Stimulated activated CD4-positive, alpha-beta T cell treated with anti-CD3 and anti-CD28 coated beads, Interleukin-2, amount 100 ng/mL, for 48 hours (primary cell): ENCODE data around the gene POLE.

Experiments
- DNase-seq, 2 donors: peaks; one replicate each; pipeline ENCODE4 v3.0.0-alpha.2; 2020

Gene POLE

DNA sequence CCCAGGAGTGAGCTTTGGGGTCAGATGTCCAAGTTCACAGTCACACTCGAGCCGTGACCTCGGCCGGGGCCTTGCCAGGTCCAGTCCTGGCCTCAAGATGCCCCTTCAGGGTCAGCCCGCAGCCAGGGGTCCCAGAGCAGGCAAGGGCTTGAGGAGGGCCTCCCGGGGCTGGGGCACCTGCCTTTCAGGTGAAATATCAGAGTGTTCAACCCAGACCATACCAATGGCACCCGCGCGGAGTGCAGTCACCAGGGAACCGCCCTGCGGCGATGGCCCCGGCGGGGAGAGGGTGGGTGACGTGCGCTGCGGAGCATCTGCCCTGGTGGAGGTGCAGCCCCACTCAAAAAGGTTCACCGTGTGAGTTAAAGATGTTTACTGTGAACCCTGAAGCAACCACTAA is 93.6 kb downstream of the POLE start:
- no peak for DNase-seq

DNA sequence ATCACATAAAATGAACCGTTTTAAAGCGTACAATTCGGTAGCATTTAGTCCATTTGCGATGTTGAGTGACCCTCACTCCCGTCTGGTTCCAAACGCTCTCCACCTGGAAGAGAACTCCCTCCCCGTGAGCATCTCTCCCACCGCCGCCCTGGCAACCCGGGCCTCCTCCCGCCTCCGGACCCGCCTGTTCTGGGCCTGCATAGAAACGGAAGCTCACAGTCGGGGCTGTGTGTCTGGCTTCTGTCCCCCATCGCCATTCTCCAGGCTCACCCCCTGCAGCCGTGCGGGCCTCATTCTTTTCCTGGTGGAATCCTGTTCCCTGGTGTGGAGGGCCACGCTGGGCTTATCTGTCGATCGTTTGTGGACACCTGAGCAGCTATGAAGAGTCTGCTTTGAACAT is 94.1 kb downstream of the POLE start:
- no peak for DNase-seq

DNA sequence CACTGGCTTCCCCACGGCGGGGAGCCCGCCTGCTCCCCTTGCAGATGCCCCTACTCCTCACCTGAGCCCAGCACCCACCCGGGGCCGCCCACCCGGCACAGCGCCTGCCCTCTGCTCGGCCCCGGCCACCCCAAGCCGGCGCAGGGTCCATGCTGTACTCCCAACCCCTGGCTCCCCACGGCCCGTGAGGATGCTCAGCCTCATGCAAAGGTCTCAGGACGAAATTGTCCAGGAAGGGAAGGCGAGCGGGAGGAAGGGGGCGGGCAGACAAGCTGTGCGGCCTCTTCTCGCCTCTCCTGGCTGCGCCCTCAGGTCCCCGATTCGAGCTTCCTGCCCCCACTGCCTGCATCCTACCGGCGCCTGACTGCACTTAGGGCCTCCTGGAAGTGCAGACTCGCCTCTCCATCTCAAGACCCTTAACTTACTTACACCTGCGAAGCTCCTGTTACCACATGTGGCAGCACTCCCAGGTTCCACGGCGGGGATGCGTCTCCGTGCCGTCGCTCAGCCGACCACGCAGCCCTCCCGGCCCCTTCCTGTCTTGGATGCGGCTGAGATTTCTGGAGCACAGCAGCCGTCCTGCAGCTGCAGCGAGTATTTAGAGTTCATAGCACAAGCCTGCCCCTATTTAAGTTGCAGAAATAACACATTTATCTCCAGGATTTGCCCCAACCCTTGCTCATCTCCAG is 94.7 kb downstream of the POLE start:
- DNase-seq, result no peak

DNA sequence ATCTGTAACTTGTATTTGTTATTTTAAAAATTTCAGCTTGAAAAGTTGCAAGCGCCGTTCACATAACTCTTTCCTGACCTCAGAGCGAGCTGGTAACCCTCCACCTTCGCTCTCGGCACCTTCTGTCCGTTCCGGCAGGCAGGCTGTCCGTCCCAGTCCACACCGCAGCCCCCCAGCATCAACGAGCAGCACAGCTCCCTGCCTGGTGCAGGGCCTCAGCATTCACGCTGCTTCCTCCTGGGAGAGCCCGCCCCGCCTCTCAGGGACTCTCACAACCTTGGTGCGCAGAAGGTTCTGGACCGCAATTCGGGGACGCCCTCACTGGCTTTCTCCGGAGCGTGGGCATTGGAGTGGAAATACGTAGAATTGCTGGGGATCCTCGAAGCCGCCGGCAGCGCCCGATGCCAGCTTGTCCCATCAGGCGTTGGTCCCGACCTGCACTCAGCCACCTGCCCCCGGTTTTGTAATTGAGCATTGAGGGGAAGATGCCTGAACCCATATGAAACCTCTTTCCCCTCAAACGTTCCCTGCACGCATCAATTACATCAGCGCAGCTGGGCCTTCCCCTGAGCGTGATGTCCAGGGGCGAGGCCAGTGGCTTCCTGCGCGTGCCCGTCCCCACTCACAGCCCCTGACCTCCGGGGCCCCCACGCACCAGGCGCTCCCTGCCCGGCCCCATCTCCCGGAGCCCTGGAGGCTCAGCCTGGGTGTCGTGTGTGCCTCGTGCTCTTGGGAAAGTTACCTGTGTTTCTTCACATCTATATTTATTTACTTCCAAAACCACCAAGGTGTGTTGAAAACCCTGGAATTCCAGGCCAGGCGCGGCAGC is 95.8 kb downstream of the POLE start:
- no peak for DNase-seq

DNA sequence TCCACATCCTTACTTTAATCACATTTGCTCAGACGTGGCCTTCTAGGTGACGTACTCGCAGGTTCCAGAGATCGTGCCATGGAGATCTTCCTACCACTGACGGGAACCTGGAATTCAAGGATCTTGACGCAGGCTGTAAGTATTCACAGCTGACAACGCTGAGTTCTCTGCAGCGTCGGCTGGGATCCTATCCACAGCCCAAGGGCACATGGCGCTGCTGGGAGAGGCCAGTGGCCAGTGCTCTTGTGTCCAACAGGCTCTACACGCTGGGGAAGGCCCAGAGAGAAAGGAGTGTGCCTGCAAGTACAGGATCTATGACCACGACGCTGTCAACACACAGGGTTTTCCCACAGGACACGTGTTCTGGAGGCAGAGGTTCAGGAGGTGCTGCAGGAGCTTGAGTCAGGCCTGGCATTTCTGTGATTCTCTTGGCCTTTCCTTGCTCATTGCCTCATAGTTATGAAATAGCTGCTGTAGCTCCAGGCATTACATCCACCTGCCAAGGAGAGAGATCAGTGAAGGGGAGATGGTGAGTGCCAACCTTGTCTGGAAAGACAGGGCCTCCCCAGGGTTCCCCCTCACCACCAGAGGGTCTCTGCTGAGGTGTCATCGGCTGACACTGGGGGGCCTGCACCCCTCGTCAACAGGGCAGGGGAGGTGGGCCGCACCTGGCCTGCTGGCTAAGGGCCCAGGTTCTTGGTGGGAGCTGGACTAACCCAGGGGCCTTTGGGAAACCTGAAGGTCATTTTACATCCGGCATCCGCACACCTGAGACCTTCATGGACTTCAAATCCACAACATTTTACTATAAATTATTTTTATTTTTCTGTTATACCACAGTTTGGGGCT is 98.1 kb downstream of the POLE start:
- no peak for DNase-seq

DNA sequence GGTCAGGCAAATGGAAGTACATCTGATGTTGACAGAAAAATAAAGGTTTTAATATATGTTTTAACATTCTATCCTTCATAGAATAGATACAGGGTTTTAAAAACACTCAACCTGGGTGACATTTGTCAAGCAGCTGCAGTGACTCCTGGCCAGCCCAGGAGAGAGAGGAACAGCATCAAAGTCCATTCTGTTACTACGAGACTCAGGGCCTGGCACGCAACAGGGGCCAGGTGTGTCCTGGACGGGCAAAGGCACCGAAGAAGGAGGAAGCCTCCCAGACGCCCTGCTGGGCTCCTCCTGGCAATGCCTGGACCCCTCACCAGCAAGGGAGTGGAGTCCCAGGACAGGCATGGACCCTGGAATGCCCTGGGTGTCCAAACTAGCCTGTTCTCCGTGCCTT is 98.8 kb downstream of the POLE start:
- DNase-seq, result no peak

DNA sequence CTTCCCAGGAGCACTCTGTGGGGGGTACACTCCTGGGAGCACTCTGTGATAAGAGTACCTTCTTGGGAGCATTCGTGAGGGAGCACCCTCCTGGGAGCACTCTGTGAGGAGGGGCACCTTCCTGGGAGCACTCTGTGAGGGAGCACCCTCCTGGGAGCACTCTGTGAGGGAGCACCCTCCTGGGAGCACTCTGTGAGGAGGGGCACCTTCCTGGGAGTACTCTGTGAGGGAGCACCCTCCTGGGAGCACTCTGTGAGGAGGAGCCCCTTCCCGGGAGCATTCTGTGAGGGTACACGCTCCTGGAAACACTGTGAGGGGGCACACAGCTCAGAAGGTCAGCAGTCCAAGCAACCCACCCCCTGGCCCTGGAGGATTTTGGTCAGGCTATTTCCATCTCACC is 99.4 kb downstream of the POLE start:
- no peak for DNase-seq

DNA sequence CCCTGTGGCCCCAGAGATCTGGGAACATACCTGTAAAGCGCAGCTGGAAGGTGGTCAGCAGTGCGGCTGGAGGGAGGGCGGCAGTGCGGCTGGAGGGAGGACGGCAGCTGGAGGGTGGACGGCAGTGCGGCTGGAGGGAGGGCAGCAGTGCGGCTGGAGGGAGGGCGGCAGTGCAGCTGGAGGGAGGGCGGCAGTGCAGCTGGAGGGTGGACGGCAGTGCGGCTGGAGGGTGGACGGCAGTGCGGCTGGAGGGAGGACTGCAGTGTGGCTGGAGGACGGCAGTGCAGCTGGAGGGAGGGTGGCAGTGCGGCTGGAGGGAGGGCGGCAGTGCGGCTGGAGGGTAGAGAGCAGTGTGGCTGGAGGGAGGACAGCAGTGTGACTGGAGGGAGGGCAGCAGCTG is 100.2 kb downstream of the POLE start:
- DNase-seq, result no peak

DNA sequence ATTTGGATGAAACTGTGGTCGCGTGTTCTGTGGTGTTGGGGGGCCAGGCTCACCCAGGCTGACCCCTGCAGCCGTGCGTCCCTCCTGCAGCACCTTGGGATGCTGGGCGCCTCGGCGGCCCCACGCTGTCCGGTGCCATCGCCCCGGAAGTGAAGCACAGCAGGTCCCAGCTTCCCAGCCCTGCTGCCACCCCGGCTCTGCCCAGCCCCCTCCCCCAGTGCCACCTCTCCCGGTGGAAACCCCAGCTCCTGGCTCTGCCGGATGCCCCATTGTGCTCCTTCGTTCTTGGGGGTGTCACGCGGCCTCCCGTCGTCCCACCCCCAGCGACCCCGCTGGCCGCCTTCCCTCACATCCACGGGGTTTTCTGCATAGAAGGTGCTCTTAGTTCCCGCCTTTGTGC is 102.0 kb downstream of the POLE start:
- no peak for DNase-seq

DNA sequence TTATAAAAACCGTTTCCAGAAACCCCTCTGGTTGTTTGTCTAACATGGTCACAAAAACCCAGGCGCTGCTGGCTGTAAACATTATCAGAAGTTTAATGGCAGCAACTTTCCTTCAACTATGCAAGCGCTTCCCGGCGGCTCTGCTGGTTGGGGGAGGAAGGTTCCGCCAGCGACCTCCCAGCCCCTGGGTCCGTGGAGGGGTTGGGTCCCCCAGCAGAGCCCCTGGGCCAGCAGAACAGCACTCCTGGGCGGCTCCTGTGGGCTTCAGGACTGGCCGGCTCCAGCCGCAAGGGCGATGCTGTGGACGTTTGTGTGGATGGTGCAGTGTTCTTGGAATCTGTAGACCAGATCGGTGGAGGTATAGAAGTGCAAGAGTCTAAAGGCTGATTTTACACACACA is 102.7 kb downstream of the POLE start:
- DNase-seq, result no peak

DNA sequence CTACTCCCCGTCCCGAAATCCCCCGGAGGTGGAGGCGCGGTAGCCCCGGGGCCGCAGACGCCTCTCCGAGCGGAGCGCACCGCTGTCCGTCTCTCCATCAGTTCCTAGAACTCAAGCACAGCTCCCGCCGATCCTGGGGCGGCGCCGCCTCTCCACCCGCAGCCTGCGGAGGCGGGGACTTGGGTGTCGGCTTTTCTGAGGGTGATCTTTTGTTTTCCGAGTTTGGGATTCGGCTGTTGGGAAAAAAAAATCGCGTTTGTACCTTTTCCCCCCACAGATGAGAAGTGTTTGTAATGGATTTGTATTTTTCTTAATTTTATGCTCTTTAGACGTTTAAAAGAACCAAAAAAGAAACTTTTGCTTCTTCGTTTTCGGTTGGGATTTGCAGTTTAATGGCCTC is 103.4 kb downstream of the POLE start:
- no peak for DNase-seq

DNA sequence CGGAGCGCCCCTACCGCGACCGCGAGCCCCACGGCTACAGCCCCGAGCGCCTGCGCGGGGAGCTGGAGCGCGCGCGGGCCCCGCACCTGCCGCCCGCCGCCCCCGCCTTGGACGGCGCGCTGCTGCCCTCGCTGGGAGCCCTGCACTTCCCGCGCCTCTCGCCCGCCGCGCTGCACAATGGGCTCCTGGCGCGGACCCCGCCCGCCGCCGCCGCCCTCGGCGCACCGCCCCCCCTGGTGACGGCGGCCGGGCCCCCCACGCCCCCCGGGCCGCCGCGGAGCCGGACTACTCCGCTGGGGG is 103.8 kb downstream of the POLE start:
- DNase-seq, result no peak

DNA sequence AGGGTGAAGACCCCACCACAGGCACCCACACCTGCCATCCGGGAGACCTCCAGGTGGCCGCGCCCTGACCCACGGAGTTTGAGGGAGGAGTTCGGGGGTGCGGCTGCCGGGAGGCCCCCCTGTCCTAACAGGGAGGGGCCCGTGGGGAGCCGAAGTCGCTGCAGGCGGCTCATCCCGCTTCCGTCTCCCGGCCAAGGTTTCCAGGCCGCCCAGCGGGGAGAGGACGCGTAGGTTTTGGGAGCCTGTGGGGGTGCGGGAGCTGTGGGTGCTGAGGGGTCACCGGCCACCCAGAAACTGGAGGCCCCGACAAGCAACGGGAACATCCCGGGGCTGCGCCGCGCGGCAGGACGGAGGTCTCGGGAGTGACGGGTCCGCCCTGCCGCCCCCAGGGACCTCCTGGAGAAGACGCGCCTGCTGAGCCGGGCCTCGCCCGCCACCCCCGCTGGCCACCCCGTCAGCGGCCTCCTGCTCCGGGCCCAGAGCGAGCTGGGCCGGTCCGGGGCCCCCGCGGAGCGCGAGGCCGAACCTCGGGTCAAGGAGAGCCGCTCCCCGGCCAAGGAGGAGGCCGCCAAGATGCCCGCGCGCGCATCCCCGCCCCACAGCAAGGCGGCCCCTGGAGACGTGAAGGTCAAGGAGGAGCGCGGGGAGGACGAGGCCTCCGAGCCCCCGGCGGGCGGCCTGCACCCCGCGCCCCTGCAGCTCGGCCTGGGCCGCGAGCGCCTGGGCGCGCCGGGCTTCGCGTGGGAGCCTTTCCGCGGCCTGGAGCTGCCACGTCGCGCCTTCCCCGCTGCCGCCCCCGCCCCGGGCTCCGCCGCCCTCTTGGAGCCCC is 104.3 kb downstream of the POLE start:
- no peak for DNase-seq

DNA sequence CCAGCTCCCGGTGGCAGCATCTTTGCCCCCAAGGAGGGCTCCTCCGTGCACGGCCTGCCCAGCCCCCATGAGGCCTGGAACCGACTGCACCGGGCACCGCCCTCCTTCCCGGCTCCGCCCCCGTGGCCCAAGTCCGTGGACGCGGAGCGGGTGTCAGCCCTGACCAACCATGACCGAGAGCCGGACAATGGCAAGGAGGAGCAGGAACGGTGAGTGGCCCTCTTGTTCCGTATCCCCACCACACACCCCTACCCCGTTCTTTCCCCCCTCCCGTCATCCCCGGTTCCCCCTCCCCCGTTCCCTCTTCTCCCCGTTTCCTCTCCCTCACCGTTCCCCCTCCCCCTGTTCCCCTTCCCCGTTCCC is 105.1 kb downstream of the POLE start:
- DNase-seq, result no peak

DNA sequence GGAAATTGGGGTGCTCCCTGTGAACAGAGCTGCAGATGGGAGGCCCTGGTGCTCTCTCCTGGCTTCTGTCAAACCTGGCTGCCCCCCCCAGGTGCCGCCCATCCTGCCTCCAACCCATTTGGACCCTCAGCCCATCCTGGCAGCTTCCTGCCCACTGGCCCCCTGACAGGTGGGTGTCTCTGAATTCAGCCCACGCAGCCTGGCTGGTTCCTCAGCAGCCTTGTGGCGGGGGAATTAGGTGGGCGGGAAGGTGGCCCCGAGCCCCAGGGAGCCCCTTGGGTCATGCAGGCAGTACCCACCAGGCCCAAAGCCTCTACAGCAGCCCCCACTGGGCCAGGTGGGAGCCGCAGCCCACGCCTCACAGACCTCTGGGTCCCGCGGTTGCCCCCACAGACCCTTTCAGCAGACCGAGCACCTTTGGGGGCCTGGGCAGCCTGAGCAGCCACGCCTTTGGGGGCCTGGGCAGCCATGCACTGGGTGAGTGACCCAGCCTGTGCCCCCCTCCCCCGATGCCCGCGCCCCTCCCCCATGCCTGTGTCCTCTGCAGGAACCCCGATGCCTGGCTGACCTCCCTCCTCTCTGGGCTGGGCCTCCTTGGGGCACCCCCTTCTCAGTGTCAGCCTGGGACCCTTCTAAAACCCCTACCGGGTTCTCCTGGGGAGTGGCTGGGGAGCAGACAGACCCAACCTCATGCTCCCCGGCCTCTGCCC is 105.6 kb downstream of the POLE start:
- no peak for DNase-seq

DNA sequence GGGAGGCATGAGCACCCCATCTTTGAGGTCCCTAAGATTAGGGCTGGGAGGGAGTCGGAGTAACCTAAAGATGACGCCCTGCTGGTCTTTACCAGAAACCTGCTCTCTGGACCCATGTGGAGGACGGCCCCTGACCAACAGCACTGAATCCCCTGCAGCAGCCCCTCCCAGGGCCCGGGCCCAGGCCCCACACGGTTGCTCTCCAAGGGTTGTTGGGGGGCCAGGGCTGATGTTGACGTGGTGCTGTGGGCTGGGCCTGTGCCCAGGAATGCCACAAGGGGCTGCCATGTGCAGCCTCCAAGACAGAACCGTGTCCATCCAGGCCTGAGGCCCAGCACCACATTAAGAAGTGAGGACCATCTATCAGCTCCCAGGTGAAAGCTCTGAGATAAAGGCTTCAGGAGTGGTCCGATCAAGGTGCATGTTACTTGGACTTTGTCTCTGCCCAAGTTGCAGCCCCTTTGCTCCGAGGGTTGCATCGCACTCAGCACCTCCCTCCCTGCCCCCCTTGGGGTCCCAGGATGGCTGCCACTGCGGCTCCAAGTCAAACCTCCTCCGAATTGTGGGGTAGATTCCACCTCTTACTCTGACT is 106.3 kb downstream of the POLE start:
- no peak for DNase-seq

DNA sequence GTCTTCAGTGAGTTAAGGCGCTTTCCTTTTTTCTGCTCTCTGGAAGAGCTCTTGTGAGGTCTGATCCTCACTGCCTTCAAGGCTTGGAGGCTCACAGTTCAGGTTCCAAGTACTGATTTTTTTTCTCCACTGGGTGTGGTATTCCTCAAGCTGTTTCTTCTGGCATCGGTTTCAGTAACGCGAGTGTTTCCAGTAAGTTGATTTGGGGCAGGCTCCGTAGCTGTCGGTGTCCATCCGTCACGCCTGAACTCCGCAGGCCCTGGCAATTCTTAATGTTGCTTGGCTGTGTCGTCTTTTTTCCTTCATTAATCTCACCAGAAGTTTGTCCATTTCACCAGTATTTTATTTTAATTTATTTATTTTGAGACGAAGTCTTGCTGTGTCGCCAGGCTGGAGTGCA is 107.4 kb downstream of the POLE start:
- no peak for DNase-seq

DNA sequence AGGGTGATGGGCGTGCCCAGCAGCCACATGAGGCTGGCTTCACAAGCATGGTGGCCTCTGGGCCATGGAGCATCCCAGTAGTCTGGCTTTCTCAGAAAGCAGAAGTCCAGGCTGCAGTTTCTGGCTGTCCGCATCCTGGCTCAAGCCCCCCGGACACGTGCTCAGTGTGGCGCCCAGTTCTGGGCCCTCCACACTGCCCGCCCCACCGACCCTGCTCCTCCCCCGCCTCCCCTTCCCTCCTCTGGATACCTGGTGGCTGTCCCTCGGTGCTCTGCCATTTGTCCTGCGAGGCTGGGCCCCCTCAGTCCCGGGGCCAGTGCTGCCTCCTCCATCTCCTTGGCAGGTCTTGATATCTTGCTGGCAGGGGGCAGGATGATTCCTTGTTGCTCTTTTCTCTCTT is 108.3 kb downstream of the POLE start:
- no peak for DNase-seq

DNA sequence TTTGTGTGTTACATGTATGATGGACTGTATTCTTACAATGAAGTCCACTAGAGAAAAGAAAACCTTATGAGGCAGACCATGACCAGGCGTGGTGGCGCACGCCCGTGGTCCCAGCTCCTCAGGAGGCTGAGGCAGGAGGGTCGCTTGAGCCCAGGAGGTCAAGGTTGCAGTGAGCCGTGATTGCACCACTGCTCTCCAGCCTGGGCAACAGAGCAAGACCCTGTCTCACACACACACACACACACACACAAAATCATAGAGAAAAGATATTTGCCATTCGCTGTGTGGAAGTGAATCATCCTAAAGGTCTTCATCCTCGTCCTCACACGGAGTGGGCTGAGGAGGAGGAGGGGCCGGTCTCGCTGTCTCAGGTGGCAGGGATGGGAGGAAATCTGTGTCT is 109.0 kb downstream of the POLE start:
- DNase-seq, result no peak

DNA sequence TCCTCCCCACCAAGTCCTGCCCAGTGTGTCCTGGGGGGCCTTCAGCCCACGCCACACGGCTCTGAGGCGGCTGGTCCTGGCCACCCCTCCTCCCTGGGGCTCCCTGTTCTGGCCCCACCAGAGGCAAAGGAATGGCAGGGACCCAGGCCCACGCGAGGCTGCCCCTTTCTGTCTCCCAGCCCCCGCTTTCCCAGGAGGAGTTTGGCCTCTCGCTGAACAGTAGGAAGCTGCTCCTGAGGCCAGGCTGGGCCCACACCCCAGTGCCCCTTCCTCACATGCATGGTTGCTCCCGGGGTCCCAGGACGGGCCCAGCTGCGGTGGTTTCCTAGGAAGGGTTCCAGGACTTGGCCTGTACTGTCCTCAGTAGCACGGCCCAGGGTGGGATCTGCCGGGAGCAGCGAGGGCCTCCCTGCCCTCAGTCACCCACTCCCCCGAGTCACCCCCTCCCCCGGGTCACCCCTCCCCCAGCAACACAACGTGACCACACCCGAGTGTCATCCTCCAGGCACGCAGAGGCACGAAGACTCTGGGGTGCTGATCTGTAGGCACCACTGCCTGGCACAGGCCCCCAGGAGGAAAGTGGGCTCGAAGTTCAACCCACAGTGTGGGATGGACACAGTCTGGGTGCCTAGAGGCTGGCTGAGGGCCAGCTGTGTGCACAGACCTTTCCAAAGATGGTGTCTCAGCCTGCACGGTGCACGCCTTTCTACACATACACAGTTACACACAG is 109.8 kb downstream of the POLE start:
- no peak for DNase-seq

DNA sequence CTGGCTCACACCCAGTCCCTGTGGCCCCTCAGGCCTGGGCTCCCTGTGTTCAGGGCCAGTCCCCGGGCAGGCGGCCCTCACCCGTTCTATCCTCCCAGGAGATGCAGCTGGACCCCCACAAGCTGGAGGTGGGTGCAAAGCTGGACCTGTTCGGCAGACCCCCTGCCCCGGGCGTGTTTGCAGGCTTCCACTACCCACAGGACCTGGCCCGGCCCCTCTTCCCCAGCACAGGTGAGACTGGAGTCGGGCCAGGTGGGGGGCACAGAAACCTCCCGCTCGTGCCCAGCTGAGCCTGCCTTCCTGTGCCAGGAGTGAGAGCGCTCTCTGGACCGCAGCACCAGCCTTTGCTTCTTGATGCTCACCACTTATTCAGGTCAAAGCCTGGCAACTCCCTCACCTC is 110.4 kb downstream of the POLE start:
- no peak for DNase-seq
